Body of pancreas (tissue), 4 donors: Measurements from ENCODE around the gene CCND2.

Experiments
- POLR2A ChIP-seq, 3 donors: fragments of 450-650 bp; IDR thresholded peaks; one replicate each; pipeline ENCODE4 v1.6.1; 2016; ENCODE audit warnings: antibody characterized with exemption in 3 of 3, mild to moderate bottlenecking in 2 of 3
- TF ChIP-seq, protein P1 (sequence below), 7 experiments: fragments of 450-650 bp in 4 of 7; fragments of 200-600 bp in 3 of 7; sonication (generic) in 3 of 7; IDR thresholded peaks; one replicate each; pipeline ENCODE4 v1.5.1; 2016 to 2019; ENCODE audit warnings: antibody characterized with exemption in 7 of 7

DNA sequence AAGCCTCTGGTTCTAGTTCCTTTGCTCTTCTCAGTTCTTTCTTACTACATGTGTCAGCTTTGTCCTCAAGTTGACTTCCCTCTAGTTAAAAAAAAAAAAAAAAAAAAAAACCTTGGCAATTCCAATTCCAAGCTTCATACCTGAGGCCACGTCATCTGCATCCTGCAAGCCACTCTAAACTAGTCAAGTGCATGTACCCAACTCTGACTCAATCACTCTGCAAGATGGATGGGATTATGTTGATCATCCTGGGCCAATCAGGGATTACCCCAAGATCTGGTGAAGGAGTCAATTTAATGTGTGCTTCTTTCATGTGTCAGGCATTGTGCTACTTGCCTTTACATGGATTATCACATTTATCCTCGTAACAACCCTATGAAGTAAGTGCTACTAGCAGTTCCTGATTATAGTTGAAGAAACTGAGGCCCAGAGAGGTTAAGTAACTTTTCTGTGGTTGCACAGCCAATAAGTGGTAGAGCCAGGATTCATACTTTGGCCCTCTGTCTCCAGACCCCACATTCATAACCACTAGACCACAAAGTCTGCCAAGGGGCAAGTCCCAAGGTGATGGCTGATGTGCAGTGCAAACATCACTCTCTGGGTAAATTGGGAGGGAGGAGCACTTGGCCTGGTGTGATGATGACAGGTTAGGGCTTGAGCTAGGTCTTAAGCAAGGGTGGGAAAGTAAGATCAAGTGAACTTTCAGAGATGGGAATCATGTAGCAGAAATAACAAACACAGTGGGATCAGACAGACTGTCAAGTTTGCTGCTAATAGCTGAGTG lies 17.3 kb upstream of the CCND2 start:
- TF ChIP-seq, protein P1, sequence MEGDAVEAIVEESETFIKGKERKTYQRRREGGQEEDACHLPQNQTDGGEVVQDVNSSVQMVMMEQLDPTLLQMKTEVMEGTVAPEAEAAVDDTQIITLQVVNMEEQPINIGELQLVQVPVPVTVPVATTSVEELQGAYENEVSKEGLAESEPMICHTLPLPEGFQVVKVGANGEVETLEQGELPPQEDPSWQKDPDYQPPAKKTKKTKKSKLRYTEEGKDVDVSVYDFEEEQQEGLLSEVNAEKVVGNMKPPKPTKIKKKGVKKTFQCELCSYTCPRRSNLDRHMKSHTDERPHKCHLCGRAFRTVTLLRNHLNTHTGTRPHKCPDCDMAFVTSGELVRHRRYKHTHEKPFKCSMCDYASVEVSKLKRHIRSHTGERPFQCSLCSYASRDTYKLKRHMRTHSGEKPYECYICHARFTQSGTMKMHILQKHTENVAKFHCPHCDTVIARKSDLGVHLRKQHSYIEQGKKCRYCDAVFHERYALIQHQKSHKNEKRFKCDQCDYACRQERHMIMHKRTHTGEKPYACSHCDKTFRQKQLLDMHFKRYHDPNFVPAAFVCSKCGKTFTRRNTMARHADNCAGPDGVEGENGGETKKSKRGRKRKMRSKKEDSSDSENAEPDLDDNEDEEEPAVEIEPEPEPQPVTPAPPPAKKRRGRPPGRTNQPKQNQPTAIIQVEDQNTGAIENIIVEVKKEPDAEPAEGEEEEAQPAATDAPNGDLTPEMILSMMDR (IDR thresholded peaks at IDR 0.05) = no peak
- TF ChIP-seq POLR2A (IDR thresholded peaks at IDR 0.05) = no peak
